GM23338 (cell line): Measurements from ENCODE around the gene DAND5.
"Not testable (repeated sequence)": the region's sequence is repeated elsewhere in the genome, so short reads cannot be mapped to it uniquely, and the experiment has no call there.

ENCODE experiments used
- CREB1 ChIP-seq: fragments of 250-450 bp; sonication (Bioruptor Pico); IDR thresholded peaks from 2 replicates; pipeline ENCODE4 v1.5.0; 2020; ENCODE audit warnings: low read depth, mild to moderate bottlenecking, moderate library complexity
- CTCF ChIP-seq, 2 experiments: fragments of 200-600 bp in 1 of 2; sonication (generic) in 1 of 2; conservative IDR thresholded peaks; 2 replicates each; pipeline versions ENCODE4 v1.5.1 to v1.6.1; 2016 to 2017; ENCODE audit warnings: antibody characterized with exemption in 2 of 2, low read depth in 2 of 2, mild to moderate bottlenecking in 2 of 2, moderate library complexity in 1 of 2
- EZH2 ChIP-seq: fragments of 200-600 bp; sonication (generic); IDR thresholded peaks from one replicate; pipeline ENCODE4 v1.8.0; 2017; ENCODE audit warnings: antibody characterized with exemption, mild to moderate bottlenecking, low read depth; ENCODE audit not compliant: unreplicated experiment
- EZH2phosphoT487 ChIP-seq: fragments of 200-600 bp; sonication (generic); IDR thresholded peaks from one replicate; pipeline ENCODE4 v1.8.1; 2018; ENCODE audit warnings: antibody characterized with exemption; ENCODE audit not compliant: unreplicated experiment
- NANOG ChIP-seq: IDR thresholded peaks from 2 replicates; pipeline ENCODE4 v1.6.1; 2016; ENCODE audit warnings: antibody characterized with exemption, borderline replicate concordance
- POLR2AphosphoS5 ChIP-seq: IDR thresholded peaks from 2 replicates; pipeline ENCODE4 v1.6.1; 2016; ENCODE audit warnings: antibody characterized with exemption, low read depth
- ZNF331 ChIP-seq: fragments of 250-450 bp; sonication (Bioruptor Pico); IDR thresholded peaks from 2 replicates; pipeline ENCODE4 v1.5.0; 2020; ENCODE audit warnings: low read depth, mild to moderate bottlenecking, moderate library complexity
- TF ChIP-seq, protein P1 (sequence below): IDR thresholded peaks from one replicate; pipeline ENCODE4 v1.6.1; 2018; ENCODE audit warnings: antibody characterized with exemption; ENCODE audit not compliant: unreplicated experiment

GRCh38 chr19:12955575-12955974, 13.8 kb upstream of the DAND5 start:
- not testable (repeated sequence) for TF ChIP-seq EZH2phosphoT487; CTCF (conservative IDR thresholded peaks at IDR 0.05; ENCODE audit: low read depth in 2 of 2); POLR2AphosphoS5; EZH2; ZNF331 (CRISPR knock-in tag); CREB1; NANOG
- TF ChIP-seq, protein P1, sequence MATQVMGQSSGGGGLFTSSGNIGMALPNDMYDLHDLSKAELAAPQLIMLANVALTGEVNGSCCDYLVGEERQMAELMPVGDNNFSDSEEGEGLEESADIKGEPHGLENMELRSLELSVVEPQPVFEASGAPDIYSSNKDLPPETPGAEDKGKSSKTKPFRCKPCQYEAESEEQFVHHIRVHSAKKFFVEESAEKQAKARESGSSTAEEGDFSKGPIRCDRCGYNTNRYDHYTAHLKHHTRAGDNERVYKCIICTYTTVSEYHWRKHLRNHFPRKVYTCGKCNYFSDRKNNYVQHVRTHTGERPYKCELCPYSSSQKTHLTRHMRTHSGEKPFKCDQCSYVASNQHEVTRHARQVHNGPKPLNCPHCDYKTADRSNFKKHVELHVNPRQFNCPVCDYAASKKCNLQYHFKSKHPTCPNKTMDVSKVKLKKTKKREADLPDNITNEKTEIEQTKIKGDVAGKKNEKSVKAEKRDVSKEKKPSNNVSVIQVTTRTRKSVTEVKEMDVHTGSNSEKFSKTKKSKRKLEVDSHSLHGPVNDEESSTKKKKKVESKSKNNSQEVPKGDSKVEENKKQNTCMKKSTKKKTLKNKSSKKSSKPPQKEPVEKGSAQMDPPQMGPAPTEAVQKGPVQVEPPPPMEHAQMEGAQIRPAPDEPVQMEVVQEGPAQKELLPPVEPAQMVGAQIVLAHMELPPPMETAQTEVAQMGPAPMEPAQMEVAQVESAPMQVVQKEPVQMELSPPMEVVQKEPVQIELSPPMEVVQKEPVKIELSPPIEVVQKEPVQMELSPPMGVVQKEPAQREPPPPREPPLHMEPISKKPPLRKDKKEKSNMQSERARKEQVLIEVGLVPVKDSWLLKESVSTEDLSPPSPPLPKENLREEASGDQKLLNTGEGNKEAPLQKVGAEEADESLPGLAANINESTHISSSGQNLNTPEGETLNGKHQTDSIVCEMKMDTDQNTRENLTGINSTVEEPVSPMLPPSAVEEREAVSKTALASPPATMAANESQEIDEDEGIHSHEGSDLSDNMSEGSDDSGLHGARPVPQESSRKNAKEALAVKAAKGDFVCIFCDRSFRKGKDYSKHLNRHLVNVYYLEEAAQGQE = not testable (repeated sequence)
